ENCODE measurements around the gene GMPR2. TPM values are rescaled to one million over a fixed set of nuclear protein-coding genes. Genes with fewer than 3 reads are reported as not detected.
"Not testable (repeated sequence)": the region's sequence is repeated elsewhere in the genome, so short reads cannot be mapped to it uniquely, and the experiment has no call there.

Gene GMPR2
- total and polyA plus RNA-seq, 2 of the 13 experiments (the other 11 are each of a cell fraction or from before 2014, with no cell fraction given), result 210 to 273 TPM

DNA sequence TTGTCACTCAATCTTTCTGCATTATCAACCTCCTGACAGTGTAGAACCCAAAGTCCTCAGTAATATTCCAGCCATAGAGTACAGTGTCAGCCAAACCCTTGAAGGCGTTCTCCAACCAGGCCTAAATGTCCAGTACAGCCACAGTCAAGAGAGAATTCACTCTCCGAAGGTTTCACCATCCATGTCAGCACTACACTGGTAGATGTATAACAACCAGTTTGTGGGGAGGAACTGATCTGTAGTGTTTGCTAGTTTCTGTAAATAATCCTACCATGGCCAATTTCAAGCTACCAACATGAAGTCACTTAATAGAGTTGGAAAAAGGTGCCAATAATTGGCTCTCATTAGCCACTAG is 16.4 kb upstream of the GMPR2 start (continued):
- TF ChIP-seq, protein P1, sequence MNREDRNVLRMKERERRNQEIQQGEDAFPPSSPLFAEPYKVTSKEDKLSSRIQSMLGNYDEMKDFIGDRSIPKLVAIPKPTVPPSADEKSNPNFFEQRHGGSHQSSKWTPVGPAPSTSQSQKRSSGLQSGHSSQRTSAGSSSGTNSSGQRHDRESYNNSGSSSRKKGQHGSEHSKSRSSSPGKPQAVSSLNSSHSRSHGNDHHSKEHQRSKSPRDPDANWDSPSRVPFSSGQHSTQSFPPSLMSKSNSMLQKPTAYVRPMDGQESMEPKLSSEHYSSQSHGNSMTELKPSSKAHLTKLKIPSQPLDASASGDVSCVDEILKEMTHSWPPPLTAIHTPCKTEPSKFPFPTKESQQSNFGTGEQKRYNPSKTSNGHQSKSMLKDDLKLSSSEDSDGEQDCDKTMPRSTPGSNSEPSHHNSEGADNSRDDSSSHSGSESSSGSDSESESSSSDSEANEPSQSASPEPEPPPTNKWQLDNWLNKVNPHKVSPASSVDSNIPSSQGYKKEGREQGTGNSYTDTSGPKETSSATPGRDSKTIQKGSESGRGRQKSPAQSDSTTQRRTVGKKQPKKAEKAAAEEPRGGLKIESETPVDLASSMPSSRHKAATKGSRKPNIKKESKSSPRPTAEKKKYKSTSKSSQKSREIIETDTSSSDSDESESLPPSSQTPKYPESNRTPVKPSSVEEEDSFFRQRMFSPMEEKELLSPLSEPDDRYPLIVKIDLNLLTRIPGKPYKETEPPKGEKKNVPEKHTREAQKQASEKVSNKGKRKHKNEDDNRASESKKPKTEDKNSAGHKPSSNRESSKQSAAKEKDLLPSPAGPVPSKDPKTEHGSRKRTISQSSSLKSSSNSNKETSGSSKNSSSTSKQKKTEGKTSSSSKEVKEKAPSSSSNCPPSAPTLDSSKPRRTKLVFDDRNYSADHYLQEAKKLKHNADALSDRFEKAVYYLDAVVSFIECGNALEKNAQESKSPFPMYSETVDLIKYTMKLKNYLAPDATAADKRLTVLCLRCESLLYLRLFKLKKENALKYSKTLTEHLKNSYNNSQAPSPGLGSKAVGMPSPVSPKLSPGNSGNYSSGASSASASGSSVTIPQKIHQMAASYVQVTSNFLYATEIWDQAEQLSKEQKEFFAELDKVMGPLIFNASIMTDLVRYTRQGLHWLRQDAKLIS (CRISPR knock-in tag; IDR thresholded peaks at IDR 0.05), result no peak
- TF ChIP-seq, protein P2, sequence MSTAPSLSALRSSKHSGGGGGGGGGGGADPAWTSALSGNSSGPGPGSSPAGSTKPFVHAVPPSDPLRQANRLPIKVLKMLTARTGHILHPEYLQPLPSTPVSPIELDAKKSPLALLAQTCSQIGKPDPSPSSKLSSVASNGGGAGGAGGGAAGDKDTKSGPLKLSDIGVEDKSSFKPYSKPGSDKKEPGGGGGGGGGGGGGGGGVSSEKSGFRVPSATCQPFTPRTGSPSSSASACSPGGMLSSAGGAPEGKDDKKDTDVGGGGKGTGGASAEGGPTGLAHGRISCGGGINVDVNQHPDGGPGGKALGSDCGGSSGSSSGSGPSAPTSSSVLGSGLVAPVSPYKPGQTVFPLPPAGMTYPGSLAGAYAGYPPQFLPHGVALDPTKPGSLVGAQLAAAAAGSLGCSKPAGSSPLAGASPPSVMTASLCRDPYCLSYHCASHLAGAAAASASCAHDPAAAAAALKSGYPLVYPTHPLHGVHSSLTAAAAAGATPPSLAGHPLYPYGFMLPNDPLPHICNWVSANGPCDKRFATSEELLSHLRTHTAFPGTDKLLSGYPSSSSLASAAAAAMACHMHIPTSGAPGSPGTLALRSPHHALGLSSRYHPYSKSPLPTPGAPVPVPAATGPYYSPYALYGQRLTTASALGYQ (CRISPR knock-in tag; IDR thresholded peaks at IDR 0.05), result no peak

DNA sequence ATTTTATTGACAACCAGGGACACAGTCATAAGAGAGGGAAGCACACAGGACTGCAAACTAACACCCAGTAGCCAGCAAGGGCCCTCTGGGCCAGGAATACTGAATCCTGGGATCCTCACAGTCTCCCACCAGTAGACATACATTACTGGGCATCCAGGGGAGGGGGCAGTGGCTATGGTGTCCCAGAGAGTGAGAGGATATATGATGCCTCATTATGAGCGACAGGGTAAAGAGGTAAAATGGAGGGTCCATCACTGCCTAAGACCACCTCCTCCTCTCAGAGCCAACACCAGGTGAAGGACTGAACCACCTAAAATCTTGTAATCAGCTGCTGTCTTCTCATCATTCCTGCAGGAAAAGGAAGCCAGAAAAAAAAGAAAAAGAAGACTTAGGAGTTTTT is 15.9 kb upstream of the GMPR2 start:
- BruUV-seq (replicated peaks); H3K4me3 ChIP-seq (replicated peaks in 1 of 3; ENCODE audit: insufficient read depth in 1 of 3, low read depth in 2 of 3, low read length in 3 of 3); H3K9me3 ChIP-seq (ENCODE audit: low read length); H3K27ac ChIP-seq (ENCODE audit: extremely low read length, insufficient read depth, low read length); in situ Hi-C loops (cut with HindIII; ENCODE audit: extremely low pct_ligation_motif_present, low pct_unique_long_range_greater_than_20kb); H3K4me2 ChIP-seq (ENCODE audit: low read depth, low read length); DNase-seq (ENCODE audit: low spot score); H2AFZ ChIP-seq (ENCODE audit: low read length); FAIRE-seq; H3K27me3 ChIP-seq (ENCODE audit: control insufficient read depth in 1 of 2, insufficient read depth in 2 of 2, low read length in 2 of 2); H3K9ac ChIP-seq (ENCODE audit: insufficient read depth, low read depth, low read length); ATAC-seq; H4K20me1 ChIP-seq (ENCODE audit: insufficient read depth, low read length); TF ChIP-seq FOXP1 (CRISPR knock-in tag; IDR thresholded peaks at IDR 0.05): not testable (repeated sequence)
- H3K4me1 ChIP-seq (ENCODE audit: insufficient read depth, low read length), result peaks cover 32% of the 10 kb centered on the region
- intact Hi-C loops (cut with micrococcal nuclease; ENCODE audit: unreplicated experiment), result loop anchor here (1.0 to 2.0 kb wide), 4 partner anchors 15 to 80 kb away; partner anchors contain the start of genes GMPR2, NEDD8, RABGGTA and TINF2
- CTCF ChIA-PET (ENCODE audit: low intra/inter-chr PET ratio, low total read pairs), result interaction anchor here (1.5 to 3.1 kb wide), 3 partner anchors 26 to 81 kb away, joined by 10 to 44 read pairs (median 19); partner anchors contain the start of genes RABGGTA and TINF2
- peaks cover 23% of the 10 kb centered on the region for H3K79me2 ChIP-seq (ENCODE audit: insufficient read depth, low read length)
- TF ChIP-seq, protein P3, sequence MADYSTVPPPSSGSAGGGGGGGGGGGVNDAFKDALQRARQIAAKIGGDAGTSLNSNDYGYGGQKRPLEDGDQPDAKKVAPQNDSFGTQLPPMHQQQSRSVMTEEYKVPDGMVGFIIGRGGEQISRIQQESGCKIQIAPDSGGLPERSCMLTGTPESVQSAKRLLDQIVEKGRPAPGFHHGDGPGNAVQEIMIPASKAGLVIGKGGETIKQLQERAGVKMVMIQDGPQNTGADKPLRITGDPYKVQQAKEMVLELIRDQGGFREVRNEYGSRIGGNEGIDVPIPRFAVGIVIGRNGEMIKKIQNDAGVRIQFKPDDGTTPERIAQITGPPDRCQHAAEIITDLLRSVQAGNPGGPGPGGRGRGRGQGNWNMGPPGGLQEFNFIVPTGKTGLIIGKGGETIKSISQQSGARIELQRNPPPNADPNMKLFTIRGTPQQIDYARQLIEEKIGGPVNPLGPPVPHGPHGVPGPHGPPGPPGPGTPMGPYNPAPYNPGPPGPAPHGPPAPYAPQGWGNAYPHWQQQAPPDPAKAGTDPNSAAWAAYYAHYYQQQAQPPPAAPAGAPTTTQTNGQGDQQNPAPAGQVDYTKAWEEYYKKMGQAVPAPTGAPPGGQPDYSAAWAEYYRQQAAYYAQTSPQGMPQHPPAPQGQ (CRISPR knock-in tag; IDR thresholded peaks at IDR 0.05; ENCODE audit: borderline replicate concordance), result 0 out of 2 replicates have a peak, but pooled peaks have one; percentile 14
- TF ChIP-seq ZNF317 (CRISPR knock-in tag; IDR thresholded peaks at IDR 0.05) (0 out of 2 replicates have a peak, but pooled peaks have one; percentile 24), ZNF75D (CRISPR knock-in tag; IDR thresholded peaks at IDR 0.05; ENCODE audit: borderline replicate concordance) (peak; percentile 73; the same call in 1 of the 2 replicates), ZNF547 (CRISPR knock-in tag; IDR thresholded peaks at IDR 0.05) (0 out of 2 replicates have a peak, but pooled peaks have one; percentile 39), ZNF607 (CRISPR knock-in tag; IDR thresholded peaks at IDR 0.05; ENCODE audit: borderline replicate concordance) (0 out of 2 replicates have a peak, but pooled peaks have one; percentile 9), FOXP1 (IDR thresholded peaks at IDR 0.05) (0 out of 2 replicates have a peak, but pooled peaks have one; percentile 30), TEAD3 (CRISPR knock-in tag; optimal IDR thresholded peaks at IDR 0.05; ENCODE audit: borderline replicate concordance) (peak; percentile 17)
- 100% methylated on average over 1 of the region's 1 CpG for whole genome bisulfite sequencing (ENCODE audit: low lambda C conversion rate)
- peaks cover 8 to 11% of the 10 kb centered on the region in 2 experiments; a peak in 4 of 5 replicates for H3K36me3 ChIP-seq (replicated peaks in 1 of 2; ENCODE audit: control insufficient read depth in 1 of 2, insufficient read depth in 2 of 2, low read length in 2 of 2)
- POLR2A ChIA-PET, result interaction anchor here (1.7 to 4.9 kb wide), 2 partner anchors 29 to 54 kb away, joined by 19 to 99 read pairs; partner anchors contain the start of genes IPO4 and RABGGTA
